Transverse colon (tissue), 4 donors: ENCODE data around the gene APBB1IP.

Experiments used
- EP300 ChIP-seq: sonication (generic); formaldehyde crosslinking; IDR thresholded peaks from one replicate; pipeline ENCODE4 v1.6.1; 2017; ENCODE audit warnings: antibody characterized with exemption, low read depth
- POLR2A ChIP-seq: fragments of 450-650 bp; IDR thresholded peaks from one replicate; pipeline ENCODE4 v1.6.1; 2016; ENCODE audit warnings: antibody characterized with exemption, mild to moderate bottlenecking, moderate library complexity
- POLR2AphosphoS5 ChIP-seq, 3 donors: sonication (generic); formaldehyde crosslinking; IDR thresholded peaks; one replicate each; pipeline ENCODE4 v1.6.1; 2016; ENCODE audit warnings: antibody characterized with exemption in 3 of 3
- TF ChIP-seq, protein P1 (sequence below), 5 experiments: fragments of 200-600 bp in 3 of 5; fragments of 450-650 bp in 2 of 5; sonication (generic) in 3 of 5; IDR thresholded peaks; 1 replicate in 2 of 5; 2 replicates in 3 of 5; pipeline ENCODE4 v1.5.1; 2016 to 2017; ENCODE audit warnings: antibody characterized with exemption in 5 of 5, inconsistent platforms in 3 of 5, mild to moderate bottlenecking in 2 of 5, moderate library complexity in 1 of 5

DNA sequence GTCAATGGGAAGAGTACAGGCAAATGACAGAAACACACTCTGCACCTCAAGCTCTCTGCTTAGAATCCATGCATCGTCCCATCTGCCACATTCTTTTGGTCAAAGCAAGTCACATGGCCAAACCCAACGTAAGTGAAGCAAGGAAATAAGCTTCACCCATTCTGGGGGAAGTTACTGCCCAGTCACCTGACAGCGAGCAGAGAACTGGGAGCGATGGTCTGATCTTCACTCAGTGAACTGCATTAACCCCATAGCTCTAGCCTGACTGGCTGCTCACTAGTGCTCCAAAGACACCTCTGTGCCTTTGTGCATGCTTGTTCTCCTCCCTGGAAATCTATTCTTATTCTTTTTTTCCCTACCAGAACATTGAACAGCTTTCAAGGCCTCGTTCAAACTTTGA lies 89.9 kb downstream of the APBB1IP start:
- TF ChIP-seq POLR2A (no peak), POLR2AphosphoS5 (IDR thresholded peaks at IDR 0.05) (no peak), EP300 (no peak)
- TF ChIP-seq, protein P1, sequence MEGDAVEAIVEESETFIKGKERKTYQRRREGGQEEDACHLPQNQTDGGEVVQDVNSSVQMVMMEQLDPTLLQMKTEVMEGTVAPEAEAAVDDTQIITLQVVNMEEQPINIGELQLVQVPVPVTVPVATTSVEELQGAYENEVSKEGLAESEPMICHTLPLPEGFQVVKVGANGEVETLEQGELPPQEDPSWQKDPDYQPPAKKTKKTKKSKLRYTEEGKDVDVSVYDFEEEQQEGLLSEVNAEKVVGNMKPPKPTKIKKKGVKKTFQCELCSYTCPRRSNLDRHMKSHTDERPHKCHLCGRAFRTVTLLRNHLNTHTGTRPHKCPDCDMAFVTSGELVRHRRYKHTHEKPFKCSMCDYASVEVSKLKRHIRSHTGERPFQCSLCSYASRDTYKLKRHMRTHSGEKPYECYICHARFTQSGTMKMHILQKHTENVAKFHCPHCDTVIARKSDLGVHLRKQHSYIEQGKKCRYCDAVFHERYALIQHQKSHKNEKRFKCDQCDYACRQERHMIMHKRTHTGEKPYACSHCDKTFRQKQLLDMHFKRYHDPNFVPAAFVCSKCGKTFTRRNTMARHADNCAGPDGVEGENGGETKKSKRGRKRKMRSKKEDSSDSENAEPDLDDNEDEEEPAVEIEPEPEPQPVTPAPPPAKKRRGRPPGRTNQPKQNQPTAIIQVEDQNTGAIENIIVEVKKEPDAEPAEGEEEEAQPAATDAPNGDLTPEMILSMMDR (IDR thresholded peaks at IDR 0.05): no peak
